NB4 (cell line): Measurements from ENCODE around the gene LRRC8B.
"Not testable (repeated sequence)": the region's sequence is repeated elsewhere in the genome, so short reads cannot be mapped to it uniquely, and the experiment has no call there.

ENCODE experiments used
- DNase-seq: peaks from one replicate; pipeline ENCODE4 v3.0.0; 2010; ENCODE audit warnings: low read depth
- H3K4me3 ChIP-seq: one replicate; pipeline ENCODE4 v1.5.1; 2011; ENCODE audit warnings: mild to moderate bottlenecking, low read depth, low read length, moderate library complexity
- CTCF ChIP-seq: IDR thresholded peaks from one replicate; pipeline ENCODE4 v1.5.1; 2012; ENCODE audit warnings: low read depth, low read length
- MAX ChIP-seq: IDR thresholded peaks from 2 replicates; pipeline ENCODE4 v1.6.1; 2011; ENCODE audit warnings: low read depth, low read length
- MYC ChIP-seq: IDR thresholded peaks from 2 replicates; pipeline ENCODE4 v1.6.1; 2011; ENCODE audit warnings: low read depth, low read length
- POLR2A ChIP-seq: IDR thresholded peaks from 2 replicates; pipeline ENCODE4 v1.6.1; 2011; ENCODE audit warnings: mild to moderate bottlenecking; ENCODE audit not compliant: insufficient read length; ENCODE audit errors: extremely low read depth

LRRC8B gene

DNA sequence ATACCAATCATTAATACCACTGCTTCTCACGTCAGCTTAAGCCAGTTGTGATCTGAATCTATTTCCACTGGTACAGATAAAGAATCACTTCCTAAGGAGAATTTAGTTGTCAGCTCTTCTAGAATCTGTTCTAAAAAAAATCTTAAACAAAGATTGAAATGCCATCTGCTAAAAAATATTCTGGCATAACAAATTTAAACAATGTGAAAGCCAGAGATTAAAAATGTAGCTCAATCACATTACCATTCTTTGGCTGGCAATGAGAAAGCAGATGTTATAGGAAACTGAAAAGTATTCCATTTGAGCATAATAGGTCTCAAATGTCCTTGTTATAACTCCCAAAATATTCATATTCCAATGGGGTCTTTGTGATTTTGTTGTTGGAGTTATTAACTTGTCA lies 21.7 kb upstream of the LRRC8B start:
- DNase-seq, result no peak
- no peak overlapping the region for H3K4me3 ChIP-seq
- TF ChIP-seq MAX (no peak), POLR2A (no peak), CTCF (no peak)

DNA sequence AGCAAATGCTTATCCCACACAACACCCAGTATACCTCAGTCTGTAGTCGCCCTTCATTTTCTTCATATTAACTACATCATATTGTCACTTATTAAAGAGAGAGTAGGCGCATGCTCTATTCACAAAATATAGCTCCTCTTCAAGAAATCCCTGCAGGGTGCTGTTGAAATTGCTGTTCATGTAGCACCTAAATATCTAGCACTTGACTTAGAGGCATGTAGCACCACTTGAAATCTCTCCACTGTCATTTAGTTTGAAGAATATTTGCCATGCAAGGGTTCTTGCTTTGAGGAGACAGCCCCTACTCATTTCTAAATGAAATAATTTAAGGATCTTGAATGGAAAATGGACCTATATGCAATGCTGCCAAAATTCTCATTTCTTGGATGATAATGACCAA lies 20.9 kb upstream of the LRRC8B start:
- no peak for DNase-seq
- no peak overlapping the region for H3K4me3 ChIP-seq
- no peak for TF ChIP-seq CTCF

GRCh38 chr1:89510061-89510460 lies 14.6 kb upstream of the LRRC8B start:
- H3K4me3 ChIP-seq, DNase-seq: not testable (repeated sequence)

DNA sequence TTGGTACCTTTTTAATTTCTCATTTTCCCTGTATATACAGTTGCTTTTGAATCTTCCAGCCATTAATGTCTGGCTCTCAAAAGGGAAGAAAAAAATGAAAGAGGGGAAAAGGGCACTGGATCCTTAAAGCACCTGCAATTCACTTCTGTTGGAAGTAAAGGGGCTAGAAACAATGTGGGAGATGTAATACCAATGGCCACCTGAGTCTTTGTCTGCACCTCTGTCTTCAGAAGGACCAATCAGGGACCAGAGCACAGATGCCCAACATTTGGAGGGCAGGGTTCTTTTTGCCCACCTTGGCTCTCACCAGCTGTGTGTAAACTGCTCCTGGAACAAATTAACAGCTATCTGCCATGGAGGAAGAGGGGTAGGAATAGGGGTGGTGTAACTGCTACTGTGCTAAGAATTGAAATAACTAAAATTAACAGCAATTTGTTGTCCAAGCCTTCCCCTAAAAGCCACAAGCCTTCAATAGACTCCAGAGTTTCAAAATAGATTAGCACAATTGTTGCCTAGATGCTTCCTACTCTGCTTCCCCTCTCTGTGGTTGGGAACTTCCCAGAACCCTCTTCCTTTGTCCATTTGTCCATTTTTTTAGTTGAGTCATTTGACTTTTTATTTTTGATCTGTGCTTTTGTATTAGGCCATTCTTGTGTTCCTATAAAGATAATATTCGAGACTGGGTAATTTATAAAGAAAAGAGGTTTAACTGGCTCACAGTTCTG lies 11.5 kb upstream of the LRRC8B start:
- TF ChIP-seq MAX, result no peak
- no peak for TF ChIP-seq POLR2A
- no peak for TF ChIP-seq MYC
- no peak for TF ChIP-seq CTCF
- no peak for DNase-seq
- no peak overlapping the region for H3K4me3 ChIP-seq

DNA sequence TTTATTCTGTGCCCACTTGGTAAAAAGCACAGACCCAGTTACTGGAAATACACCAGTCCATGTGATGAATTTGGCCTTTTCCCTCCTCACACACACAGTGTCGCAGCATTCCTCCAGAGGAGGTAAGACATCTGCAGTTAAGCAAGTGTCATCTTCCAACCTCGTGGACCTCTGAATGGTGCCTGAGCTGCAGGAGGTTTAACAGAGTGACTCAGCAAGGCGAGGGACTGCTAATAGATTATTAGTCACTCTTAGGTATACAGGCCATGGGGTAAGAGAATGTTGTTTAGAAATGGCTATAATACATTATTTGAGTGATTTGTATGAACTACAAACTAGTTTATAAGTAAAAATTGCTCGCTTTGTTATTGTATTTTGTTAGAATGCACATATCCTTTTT lies 8.6 kb upstream of the LRRC8B start:
- peak; percentile 79 for DNase-seq
- TF ChIP-seq MAX (peak; percentile 72), CTCF (no peak), POLR2A (no peak), MYC (peak; percentile 55; the same call in 1 of the 2 replicates)

GRCh38 chr1:89518221-89518631 lies 6.4 kb upstream of the LRRC8B start:
- H3K4me3 ChIP-seq, result no peak overlapping the region
- no peak for DNase-seq
- TF ChIP-seq POLR2A, result no peak
- TF ChIP-seq MYC, result no peak
- no peak for TF ChIP-seq MAX
- TF ChIP-seq CTCF, result no peak

More for the DNA sequence above, 8.6 kb upstream of the LRRC8B start:
- no peak overlapping the region for H3K4me3 ChIP-seq
